OCI-LY1 (cell line): ENCODE results near the gene HAUS1.

Experiments
- H2AFZ ChIP-seq: fragments of 200-600 bp; sonication (generic), shearing (Covaris generic); 2 replicates; pipeline ENCODE4 v1.6.0; 2014; ENCODE audit warnings: antibody characterized with exemption, mild to moderate bottlenecking, low read length
- H3F3A ChIP-seq: fragments of 200-600 bp; sonication (generic), shearing (Covaris generic); 2 replicates; pipeline ENCODE4 v1.6.0; 2014; ENCODE audit warnings: mild to moderate bottlenecking, antibody characterized with exemption, low read length, moderate library complexity; ENCODE audit not compliant: insufficient read depth
- H3K27ac ChIP-seq: fragments of 200-600 bp; sonication (generic); 2 replicates; pipeline ENCODE4 v1.5.1; 2014; ENCODE audit warnings: low read length, mixed run types, mild to moderate bottlenecking, low read depth; ENCODE audit not compliant: poor library complexity, severe bottlenecking
- H3K27me3 ChIP-seq: fragments of 200-600 bp; sonication (generic); 2 replicates; pipeline ENCODE4 v1.6.0; 2014; ENCODE audit warnings: antibody characterized with exemption, mild to moderate bottlenecking, low read length, moderate library complexity; ENCODE audit not compliant: insufficient read depth
- H3K36me3 ChIP-seq: fragments of 200-600 bp; sonication (generic); 2 replicates; pipeline ENCODE4 v1.6.1; 2014; ENCODE audit warnings: mild to moderate bottlenecking, antibody characterized with exemption, low read length, moderate library complexity, mixed read lengths; ENCODE audit not compliant: insufficient read depth
- H3K4me1 ChIP-seq: fragments of 200-600 bp; sonication (generic); 2 replicates; pipeline ENCODE4 v1.5.1; 2014; ENCODE audit warnings: mild to moderate bottlenecking, low read length, moderate library complexity; ENCODE audit not compliant: insufficient read depth, severe bottlenecking
- H3K4me2 ChIP-seq: fragments of 200-600 bp; sonication (generic), shearing (Covaris generic); 2 replicates; pipeline ENCODE4 v1.6.1; 2014; ENCODE audit warnings: low read length
- H3K4me3 ChIP-seq: fragments of 200-600 bp; sonication (generic); 2 replicates; pipeline ENCODE4 v1.5.1; 2014; ENCODE audit warnings: low read length, low read depth, mild to moderate bottlenecking, mixed read lengths; ENCODE audit not compliant: poor library complexity, severe bottlenecking
- H3K79me2 ChIP-seq: fragments of 200-600 bp; shearing (Covaris generic); 2 replicates; pipeline ENCODE4 v1.6.1; 2016; ENCODE audit warnings: mixed run types, low read length, mixed read lengths; ENCODE audit not compliant: insufficient read depth
- H3K9ac ChIP-seq: fragments of 200-600 bp; sonication (generic), shearing (Covaris generic); 2 replicates; pipeline ENCODE4 v1.6.1; 2014; ENCODE audit warnings: mild to moderate bottlenecking, low read length, mixed read lengths
- H3K9me2 ChIP-seq: fragments of 200-600 bp; sonication (generic), shearing (Covaris generic); 2 replicates; pipeline ENCODE4 v1.6.1; 2014; ENCODE audit warnings: low read depth, mild to moderate bottlenecking, low read length, mixed read lengths
- H3K9me3 ChIP-seq: fragments of 200-600 bp; shearing (Covaris generic); 2 replicates; pipeline ENCODE4 v1.6.1; 2014; ENCODE audit warnings: low read length, mixed read lengths
- H4K20me1 ChIP-seq: fragments of 200-600 bp; sonication (generic), shearing (Covaris generic); 2 replicates; pipeline ENCODE4 v1.6.0; 2016; ENCODE audit warnings: mild to moderate bottlenecking, low read length; ENCODE audit not compliant: insufficient read depth
- CTCF ChIP-seq: fragments of 200-600 bp; sonication (generic), shearing (Covaris generic); IDR thresholded peaks from 2 replicates; pipeline ENCODE4 v1.5.1; 2017; ENCODE audit warnings: mild to moderate bottlenecking, antibody characterized with exemption, low read length, moderate library complexity, mixed read lengths
- EZH2 ChIP-seq: fragments of 200-600 bp; sonication (generic), shearing (Covaris generic); IDR thresholded peaks from 2 replicates; pipeline ENCODE4 v1.8.0; 2017; ENCODE audit warnings: borderline replicate concordance, mixed run types, mild to moderate bottlenecking, antibody characterized with exemption, low read length, moderate library complexity, mixed read lengths

Gene HAUS1

DNA sequence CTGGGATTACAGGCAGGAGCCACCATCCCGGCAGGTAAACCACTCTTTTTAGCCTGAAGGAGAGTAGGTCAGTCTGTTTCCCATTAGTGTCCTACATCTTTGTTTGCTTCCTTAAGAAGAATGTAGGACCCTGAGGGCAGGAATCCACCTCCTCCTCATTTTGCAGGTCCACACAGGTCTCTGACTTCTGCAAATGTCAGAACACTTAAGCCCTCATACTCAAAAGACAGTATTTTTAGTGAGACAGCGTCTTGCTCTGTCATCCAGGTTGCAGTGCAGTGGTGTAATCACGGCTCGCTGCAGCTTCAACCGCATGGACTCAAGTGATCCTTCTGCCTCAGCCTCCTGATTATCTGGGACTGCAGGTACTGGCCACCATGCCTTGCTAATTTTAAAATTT lies 41.4 kb upstream of the HAUS1 start:
- no peak for TF ChIP-seq CTCF
- TF ChIP-seq EZH2, result no peak
- no peaks in the 10 kb centered on the region for H3K79me2 ChIP-seq
- no peak overlapping the region for H3K4me3 ChIP-seq
- H3K9ac ChIP-seq, result no peak overlapping the region
- no peaks in the 10 kb centered on the region for H3K36me3 ChIP-seq
- no peak overlapping the region for H2AFZ ChIP-seq
- no peaks in the 10 kb centered on the region for H3K9me2 ChIP-seq
- H3F3A ChIP-seq, result no peaks in the 10 kb centered on the region
- H4K20me1 ChIP-seq, result no peaks in the 10 kb centered on the region
- no peaks in the 10 kb centered on the region for H3K27me3 ChIP-seq
- H3K9me3 ChIP-seq, result no peaks in the 10 kb centered on the region
- H3K27ac ChIP-seq, result no peak overlapping the region
- no peak overlapping the region for H3K4me2 ChIP-seq
- H3K4me1 ChIP-seq, result peaks cover 6% of the 10 kb centered on the region

GRCh38 chr18:46067438-46068007 lies 36.7 kb upstream of the HAUS1 start:
- Histone ChIP-seq H2AFZ (no peak overlapping the region), H3K4me1 (peaks cover 6% of the 10 kb centered on the region), H3K36me3 (no peaks in the 10 kb centered on the region; the same call in 1 of the 2 replicates), H3K79me2 (no peaks in the 10 kb centered on the region), H4K20me1 (no peaks in the 10 kb centered on the region), H3K4me3 (no peak overlapping the region), H3K4me2 (no peak overlapping the region), H3K9ac (no peak overlapping the region), H3K9me2 (no peaks in the 10 kb centered on the region), H3K27me3 (no peaks in the 10 kb centered on the region), H3K9me3 (no peaks in the 10 kb centered on the region), H3K27ac (no peak overlapping the region), H3F3A (no peaks in the 10 kb centered on the region)
- TF ChIP-seq EZH2, result no peak
- TF ChIP-seq CTCF, result no peak

- H3F3A ChIP-seq, result no peaks in the 10 kb centered on the region
- no peak for TF ChIP-seq EZH2
- no peak for TF ChIP-seq CTCF
- no peaks in the 10 kb centered on the region; the same call in 1 of the 2 replicates for H3K36me3 ChIP-seq
- peaks cover 6% of the 10 kb centered on the region for H3K4me1 ChIP-seq
- no peak overlapping the region for H3K4me2 ChIP-seq
- H3K9me3 ChIP-seq, result no peaks in the 10 kb centered on the region
- H3K4me3 ChIP-seq, result no peak overlapping the region
- no peak overlapping the region for H3K27ac ChIP-seq
- H4K20me1 ChIP-seq, result no peaks in the 10 kb centered on the region
- no peaks in the 10 kb centered on the region for H3K27me3 ChIP-seq
- no peak overlapping the region for H3K9ac ChIP-seq
- H3K79me2 ChIP-seq, result no peaks in the 10 kb centered on the region
- no peak overlapping the region for H2AFZ ChIP-seq
- no peaks in the 10 kb centered on the region for H3K9me2 ChIP-seq
Observed at GRCh38 chr18:46068763-46069162, 35.4 kb upstream of the HAUS1 start.
